Fibroblast of mammary gland (primary cell): ENCODE data around the gene PHB1.

Experiments used
- DNase-seq: peaks from one replicate; pipeline ENCODE4 v3.0.0-alpha.2; 2010; ENCODE audit warnings: low read depth
- H3K4me3 ChIP-seq: 2 replicates; pipeline ENCODE4 v1.5.1; 2011; ENCODE audit warnings: low read depth, mild to moderate bottlenecking, low read length, moderate library complexity; ENCODE audit not compliant: control insufficient read depth
- TF ChIP-seq, protein P1 (sequence below): conservative IDR thresholded peaks from 2 replicates; pipeline ENCODE4 v1.5.1; 2011; ENCODE audit warnings: low read depth, low read length, inconsistent platforms; ENCODE audit not compliant: control insufficient read depth, insufficient read depth

The PHB1 gene

DNA sequence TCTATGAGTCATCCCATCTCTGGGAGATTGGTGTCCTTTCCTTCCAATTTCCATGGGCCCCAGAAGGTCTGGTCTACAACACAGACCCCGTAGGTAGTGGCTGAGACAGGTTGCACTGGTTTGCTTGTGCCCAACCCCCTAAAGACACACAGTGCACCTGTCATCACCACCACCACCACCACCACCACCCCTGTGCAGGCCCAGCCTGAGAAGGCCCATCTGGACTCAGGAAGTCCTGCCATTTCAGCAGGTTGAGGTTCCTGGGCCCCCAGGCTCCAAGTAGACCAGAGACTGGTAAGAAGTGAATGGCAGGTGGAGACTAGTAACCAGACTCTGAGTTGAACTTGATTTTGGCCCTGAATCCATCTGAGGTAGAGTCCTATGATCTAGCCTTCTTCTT, 25.9 kb upstream of the PHB1 start:
- no peak for DNase-seq
- H3K4me3 ChIP-seq = no peak overlapping the region
- TF ChIP-seq, protein P1, sequence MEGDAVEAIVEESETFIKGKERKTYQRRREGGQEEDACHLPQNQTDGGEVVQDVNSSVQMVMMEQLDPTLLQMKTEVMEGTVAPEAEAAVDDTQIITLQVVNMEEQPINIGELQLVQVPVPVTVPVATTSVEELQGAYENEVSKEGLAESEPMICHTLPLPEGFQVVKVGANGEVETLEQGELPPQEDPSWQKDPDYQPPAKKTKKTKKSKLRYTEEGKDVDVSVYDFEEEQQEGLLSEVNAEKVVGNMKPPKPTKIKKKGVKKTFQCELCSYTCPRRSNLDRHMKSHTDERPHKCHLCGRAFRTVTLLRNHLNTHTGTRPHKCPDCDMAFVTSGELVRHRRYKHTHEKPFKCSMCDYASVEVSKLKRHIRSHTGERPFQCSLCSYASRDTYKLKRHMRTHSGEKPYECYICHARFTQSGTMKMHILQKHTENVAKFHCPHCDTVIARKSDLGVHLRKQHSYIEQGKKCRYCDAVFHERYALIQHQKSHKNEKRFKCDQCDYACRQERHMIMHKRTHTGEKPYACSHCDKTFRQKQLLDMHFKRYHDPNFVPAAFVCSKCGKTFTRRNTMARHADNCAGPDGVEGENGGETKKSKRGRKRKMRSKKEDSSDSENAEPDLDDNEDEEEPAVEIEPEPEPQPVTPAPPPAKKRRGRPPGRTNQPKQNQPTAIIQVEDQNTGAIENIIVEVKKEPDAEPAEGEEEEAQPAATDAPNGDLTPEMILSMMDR = no peak

DNA sequence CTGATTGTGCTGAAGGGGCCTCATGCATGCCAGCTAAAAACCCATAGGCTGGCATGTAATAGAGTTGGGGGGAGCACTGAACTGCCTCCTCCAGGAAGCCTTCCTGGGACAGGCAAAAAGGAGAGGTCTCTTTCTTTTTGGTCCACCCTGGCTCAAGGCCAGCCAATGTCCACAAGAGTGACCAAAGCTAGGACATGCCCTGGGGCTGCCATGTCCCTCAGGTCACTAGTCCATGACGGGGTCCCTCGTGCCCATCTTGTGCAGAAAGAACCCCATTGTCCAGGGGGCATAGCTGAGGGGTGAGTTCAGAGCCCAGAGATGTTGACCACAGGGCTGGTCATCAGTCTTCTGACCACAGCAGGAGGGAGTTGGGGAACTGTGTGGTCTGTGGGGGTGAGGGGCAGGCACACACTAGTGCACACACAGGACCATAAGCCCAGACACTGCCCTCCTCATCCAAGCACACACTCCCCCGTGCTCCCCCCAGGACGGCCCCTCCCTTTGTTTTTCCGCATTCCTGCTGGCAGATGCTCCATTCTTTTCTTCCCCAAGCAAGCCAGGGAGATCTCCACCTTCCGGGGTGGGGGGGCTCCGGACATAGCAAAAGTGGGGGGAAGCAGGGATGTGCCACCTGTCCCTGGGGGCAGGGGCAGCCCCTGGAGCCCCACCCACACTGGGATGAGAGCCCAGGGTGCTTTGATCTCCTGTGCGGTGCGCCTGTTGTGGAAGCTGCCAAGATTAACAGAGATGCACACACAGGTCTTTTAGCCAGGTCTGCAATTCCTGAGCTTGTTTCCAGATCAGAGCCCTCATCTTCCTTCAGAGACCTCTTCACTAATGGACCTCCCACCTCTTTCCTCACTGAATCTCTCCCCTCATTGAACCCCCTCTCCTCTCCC, 25.2 kb upstream of the PHB1 start:
- TF ChIP-seq, protein P1 = no peak
- H3K4me3 ChIP-seq = no peak overlapping the region
- peak; percentile 17 for DNase-seq

GRCh38 chr17:49439305-49439672, 24.6 kb upstream of the PHB1 start:
- DNase-seq = no peak
- TF ChIP-seq, protein P1 = no peak
- H3K4me3 ChIP-seq = no peak overlapping the region

DNA sequence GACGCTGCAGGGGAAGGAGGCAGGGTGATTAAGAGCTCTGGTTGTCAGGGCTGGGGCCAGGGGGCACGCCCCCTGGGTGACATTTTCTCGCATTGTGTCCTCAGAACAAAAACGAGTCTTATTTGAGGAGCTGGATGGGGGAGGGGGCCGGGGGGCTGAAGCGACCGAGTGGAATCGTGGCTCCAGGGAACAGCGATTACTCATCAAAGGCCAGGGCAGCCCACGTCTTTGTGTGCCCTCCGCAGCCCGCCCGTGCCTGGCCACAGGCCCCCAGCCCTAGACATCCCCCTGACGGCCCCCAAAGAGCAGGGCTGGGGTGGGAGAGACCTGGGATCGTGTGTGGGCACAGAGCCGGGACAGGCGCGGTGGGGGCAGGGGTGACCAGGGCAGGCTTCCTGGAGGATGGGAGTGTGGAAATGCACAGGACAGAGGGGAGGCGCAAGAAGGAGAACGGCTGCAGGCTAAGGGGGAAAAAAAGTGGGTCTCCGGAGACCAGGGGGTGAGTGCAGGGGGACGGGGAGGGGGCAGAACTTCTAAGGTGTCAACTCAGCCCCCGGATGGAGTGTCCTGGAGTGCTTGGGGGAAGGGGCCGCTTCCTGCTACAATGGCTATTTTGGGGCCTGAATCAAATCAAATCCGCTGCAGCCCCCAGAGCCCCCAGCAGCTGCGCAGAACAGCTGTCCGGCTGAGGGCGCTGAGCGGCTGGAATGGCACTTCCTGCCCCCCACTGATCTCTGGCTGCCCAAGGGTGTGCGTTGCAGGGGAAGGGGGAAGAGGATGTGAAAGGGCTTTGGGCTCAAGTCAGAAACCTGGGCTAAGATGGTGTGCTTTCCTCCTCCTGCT, 24.0 kb upstream of the PHB1 start:
- DNase-seq = no peak
- TF ChIP-seq, protein P1 = no peak
- no peak overlapping the region for H3K4me3 ChIP-seq

GRCh38 chr17:49437696-49438435, 23.2 kb upstream of the PHB1 start:
- DNase-seq = no peak
- H3K4me3 ChIP-seq = no peak overlapping the region
- TF ChIP-seq, protein P1 = no peak

DNA sequence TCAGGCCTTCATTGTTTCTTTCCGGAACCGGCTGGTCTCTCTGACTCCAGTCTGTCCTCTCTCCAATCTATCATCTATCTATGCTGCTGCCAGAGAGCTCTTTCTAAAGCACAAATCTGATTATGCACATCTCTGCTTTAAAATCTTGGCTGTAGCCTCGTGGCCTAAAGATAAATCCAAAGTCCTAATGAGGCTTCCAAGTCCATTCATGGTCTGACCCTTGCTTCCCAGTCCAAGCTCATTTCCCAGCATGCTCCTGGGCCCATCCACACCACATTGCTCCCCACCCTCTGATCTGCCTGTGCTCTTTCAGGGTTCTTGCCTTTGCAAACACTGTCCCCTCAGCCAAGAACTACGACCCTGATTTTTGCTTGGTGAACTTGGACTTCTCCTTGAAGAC, 21.5 kb upstream of the PHB1 start:
- no peak overlapping the region for H3K4me3 ChIP-seq
- no peak for DNase-seq
- TF ChIP-seq, protein P1 = no peak
